ENCODE results near the gene EIF3C.
"Not testable (repeated sequence)": the region's sequence is repeated elsewhere in the genome, so short reads cannot be mapped to it uniquely, and the experiment has no call there.

DNA sequence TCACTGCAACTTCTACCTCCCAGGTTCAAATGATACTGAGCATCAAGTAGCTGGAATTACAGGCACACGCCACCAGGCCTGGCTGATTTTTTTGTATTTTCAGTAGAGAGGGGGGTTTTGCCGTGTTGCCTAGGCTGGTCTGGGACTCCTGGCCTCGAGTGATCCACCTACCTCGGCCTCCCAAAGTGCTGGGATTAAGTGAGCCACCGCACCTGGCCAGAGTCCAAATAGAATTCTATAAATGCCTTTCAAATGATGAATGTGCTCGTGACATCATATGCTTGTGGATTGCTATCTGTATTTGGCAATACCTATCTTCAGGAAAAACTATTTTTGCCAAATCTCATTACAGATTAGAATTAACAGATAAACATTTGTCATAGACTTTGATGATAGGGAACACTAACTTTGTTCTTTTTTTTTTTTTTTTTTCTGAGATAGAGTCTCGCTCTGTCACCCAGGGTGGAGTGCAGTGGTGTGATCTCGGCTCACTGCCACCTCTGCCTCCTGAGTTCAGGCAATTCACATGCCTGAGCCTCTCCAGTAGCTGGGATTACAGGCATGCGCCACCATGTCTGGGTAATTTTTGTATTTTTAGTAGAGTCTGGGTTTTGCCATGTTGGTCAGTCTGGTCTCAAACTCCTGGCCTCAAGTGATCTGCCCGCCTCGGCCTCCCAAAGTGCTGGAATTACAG is 17.9 kb upstream of the EIF3C start:
- TF ChIP-seq CTCF (IDR thresholded peaks at IDR 0.05); POLR2AphosphoS5 (IDR thresholded peaks at IDR 0.05; ENCODE audit: low read depth, low read length): not testable (repeated sequence)

Data from Panc1 (cell line).